SIG-M5 (cell line): ENCODE results near the gene PARD3.

ENCODE experiments used
- DNase-seq: peaks from one replicate; lab custom pipeline; 2025; lab: John Stamatoyannopoulos, UW

The PARD3 gene

DNA sequence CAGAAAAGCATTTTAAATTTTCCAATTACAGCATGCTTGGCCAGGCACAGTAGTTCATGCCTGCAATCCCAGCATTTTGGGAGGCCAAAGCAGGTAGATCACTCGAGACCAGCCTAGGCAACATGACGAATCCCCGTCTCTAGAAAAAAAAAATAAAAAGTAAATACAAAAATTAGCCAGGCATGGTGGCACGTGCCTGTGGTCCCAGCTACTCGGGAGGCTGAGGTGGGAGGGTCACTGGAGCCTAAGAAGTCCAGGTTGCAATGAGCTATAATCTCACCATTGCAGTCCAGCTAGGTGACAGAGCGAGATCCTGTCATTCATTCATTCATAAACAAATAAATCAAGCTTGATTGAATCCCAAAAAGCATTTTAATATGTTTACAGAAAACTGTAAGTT, 234.9 kb downstream of the PARD3 start:
- no peak for DNase-seq

GRCh38 chr10:34578468-34578867, 236.6 kb downstream of the PARD3 start:
- no peak for DNase-seq

GRCh38 chr10:34576797-34577196, 238.3 kb downstream of the PARD3 start:
- no peak for DNase-seq

- no peak for DNase-seq
Measured at GRCh38 chr10:34575882-34576281, 239.2 kb downstream of the PARD3 start.

DNA sequence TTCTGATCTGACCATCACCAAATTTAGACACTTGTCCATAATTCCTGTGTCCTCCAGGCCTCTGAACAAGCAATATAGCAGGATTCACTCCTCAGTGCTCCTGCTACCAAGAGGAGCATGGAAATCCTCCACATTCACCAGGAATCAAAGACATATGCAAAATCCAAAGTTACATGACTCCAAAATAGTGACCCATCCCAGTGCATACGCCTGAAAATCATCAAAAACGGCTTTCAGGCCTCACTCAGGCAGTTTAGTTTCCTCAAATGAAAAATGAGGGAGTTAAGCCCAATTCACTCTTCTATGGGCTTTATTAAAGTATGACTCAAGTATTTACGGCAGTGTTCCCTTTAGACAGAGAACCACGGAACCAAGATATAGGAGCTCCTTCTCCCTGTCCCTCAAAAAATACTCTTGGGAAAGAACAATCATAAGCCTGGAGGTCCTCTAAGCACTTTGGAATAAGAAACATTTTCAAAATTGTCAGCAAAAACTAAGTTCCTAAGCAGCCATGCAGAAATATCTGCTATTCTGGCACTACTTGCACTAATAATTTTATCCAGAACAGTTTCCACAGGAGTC, 240.7 kb downstream of the PARD3 start:
- DNase-seq, result no peak

DNA sequence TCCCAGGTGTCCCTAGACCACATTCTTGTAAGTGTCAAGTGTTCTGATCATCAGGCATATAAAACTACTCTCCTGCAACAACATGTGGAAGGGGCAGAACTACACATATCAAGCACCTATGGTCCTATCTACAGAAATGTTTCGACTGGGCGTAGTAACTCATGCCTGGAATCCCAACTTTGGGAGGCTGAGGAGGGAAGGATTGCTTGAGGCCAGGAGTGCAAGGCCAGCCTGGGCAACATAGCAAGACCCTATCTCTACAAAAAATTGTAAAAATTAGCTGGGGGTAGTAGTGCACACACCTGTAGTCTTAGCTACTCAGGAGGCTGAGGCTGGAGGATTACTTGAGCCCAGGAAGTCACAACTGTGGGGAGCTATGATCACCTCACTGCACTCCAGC, 244.2 kb downstream of the PARD3 start:
- DNase-seq, result no peak

GRCh38 chr10:34567659-34568253, 247.3 kb downstream of the PARD3 start:
- DNase-seq, result no peak

GRCh38 chr10:34565934-34566333, 249.2 kb downstream of the PARD3 start:
- DNase-seq, result no peak

DNA sequence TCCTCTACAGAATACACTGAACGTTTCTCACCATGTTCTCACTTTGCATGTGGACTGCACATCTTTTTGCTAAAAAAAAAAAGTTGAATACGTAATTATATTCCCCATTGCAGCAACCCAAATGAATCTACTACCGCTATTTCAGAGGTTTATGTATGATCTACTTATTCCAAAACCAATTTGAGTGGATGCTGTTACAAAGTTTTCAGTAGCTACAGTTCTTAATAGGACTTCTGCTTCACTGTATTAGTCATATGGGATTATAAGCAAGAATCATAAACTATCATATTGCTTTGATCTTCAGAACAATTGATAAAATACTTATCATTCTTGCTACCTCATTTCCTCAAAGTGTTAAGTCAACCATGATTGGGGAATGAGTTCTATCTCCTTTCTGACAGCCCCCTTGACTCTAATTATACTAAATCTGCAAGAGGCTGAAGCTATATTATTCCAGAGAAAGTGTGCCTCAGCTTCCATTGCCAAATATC, 257.0 kb downstream of the PARD3 start:
- DNase-seq, result no peak

DNA sequence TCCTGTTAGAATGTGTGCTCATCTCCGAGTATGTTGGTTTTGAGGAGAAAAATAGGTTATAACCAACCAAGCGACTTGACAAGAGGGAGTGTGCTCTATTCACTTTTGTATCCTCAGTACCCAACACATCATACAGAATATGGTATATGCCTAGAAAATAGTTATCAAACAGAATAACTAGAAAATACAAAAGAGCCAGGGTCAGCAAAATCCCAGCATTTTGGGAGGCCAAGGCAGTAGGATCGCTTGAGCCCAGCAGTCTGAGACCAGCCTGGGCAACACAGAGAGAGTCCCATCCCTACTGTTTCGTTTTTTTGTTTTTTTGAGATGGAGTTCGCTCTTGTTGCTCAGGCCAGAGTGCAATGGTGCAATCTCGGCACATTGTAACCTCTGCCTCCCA, 257.9 kb downstream of the PARD3 start:
- no peak for DNase-seq

DNA sequence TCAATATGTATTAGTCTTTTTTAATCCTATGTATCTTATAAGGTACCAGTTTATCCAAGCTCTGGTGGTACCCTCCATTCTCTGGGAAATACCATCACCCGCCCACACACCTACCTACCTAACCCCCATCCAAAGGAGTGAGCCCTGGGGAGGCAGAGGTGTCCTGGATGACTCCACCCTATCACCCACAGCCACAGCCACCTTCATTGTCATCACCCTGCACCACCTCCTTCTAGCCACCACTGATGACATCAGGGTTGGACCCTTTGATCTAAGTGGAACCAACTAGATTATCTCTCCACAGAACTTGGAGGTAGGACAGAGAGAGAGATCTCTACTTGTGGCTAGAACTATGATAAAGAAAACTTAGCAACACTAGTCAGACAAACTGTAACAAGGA, 259.4 kb downstream of the PARD3 start:
- DNase-seq, result no peak

GRCh38 chr10:34553747-34554146, 261.3 kb downstream of the PARD3 start:
- no peak for DNase-seq

GRCh38 chr10:34551295-34551694, 263.8 kb downstream of the PARD3 start:
- DNase-seq, result no peak

GRCh38 chr10:34549953-34550352, 265.1 kb downstream of the PARD3 start:
- DNase-seq, result no peak

GRCh38 chr10:34549001-34549400, 266.1 kb downstream of the PARD3 start:
- DNase-seq, result no peak

DNA sequence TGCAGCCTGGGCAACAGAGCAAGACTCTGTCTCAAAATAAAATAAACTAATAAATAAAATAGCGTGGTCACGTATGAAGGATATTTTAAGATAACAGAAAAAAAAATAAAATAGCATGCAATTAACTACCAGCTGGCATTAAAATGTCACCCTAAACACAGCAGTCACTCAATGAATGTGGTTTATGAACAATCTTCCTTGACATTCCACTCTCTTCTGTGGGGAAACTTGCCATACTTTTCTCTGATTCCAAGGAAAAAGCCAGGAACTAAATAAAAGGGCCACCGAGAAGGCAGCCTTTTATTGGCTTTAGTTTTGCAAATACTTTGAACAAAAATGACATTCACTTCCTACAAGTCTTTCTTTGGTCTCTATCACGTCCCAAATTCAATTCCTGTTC, 266.6 kb downstream of the PARD3 start:
- DNase-seq, result no peak

DNA sequence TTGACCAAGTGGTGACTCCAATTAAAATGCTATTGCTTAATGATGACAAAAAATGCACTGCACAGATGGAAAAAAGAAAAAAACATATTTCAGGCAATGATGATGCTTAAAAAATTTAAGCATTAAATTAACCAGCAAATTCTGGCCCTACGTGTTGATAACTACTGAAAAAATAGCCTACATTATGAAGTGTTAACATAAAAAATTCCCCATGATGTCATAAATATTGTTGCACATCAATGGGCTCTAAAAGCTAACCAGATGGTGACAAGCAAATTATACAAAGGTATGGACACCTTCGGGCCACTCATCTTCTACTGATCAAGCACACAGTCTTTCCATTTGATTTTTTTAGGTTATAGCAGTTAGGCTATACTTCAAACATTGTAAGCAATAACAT, 267.4 kb downstream of the PARD3 start:
- DNase-seq, result no peak

GRCh38 chr10:34547291-34547690, 267.8 kb downstream of the PARD3 start:
- no peak for DNase-seq

- DNase-seq, result no peak
Measured at GRCh38 chr10:34544400-34544799, 270.7 kb downstream of the PARD3 start.

DNA sequence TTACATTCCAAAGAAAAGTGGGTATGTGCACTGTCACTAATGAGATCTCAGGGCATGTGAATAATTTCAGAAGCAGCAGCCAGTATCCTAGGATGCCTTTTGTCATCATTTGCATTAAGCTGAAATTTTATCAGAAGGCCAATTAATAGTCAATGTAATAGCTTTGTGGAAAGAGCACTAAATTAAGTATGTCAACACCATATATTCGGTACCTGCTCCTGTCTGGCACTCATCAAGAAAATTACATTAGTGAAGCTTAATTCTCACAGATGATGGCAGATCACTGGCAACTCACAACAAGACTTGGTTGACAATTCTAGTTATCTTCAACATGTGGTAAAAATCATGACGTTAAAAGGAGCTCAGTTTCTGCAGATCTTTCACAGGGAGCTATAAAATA, 271.4 kb downstream of the PARD3 start:
- DNase-seq, result no peak

DNA sequence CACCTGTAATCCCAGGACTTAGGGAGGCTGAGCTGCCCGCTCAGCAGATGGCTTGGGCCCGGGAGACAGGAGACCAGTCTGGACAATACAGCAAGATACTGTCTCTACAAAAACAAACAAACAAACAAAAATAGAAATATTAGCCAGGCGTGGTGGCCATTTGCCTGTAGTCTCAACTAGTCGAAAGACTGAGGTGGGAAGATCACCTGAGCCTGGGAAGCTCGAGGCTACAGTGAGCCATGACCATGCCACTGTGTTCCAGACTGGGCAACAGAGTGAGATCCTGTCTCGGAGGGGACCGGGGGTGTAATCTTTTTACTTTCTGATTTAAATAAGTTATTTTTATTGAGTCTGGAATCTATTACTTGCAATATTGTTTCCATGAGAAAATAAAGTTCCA, 274.6 kb downstream of the PARD3 start:
- DNase-seq, result no peak

- no peak for DNase-seq
Measured at GRCh38 chr10:34539533-34540315, 275.4 kb downstream of the PARD3 start.

DNA sequence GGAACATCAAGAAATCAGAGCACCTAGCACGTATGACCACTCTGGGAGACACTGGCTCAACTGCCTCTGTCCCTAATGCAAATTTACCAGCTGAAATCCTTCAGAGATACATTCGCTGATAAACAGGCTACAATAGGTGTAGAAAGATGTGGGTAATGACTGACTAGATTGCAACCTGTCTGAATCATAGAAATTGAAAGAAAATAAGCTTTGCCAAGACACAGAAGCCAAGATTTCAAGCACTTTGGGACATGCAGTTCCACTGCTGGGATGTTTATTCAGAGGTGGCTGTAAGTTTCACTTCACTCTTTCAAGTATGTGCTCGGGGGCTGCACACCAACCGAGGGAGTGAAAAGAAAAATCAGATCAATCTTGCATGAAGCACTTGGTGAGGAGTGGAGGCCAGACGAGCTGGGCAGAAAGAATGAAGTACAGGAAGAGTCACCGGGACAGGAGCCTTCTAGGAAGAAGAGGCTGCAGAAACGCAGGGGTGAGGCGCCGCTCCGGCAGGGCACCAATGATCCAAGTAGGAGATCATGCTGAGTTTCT, 276.7 kb downstream of the PARD3 start:
- no peak for DNase-seq
